Measurements from ENCODE around the gene UGT1A3. TPM values are rescaled to one million over a fixed set of nuclear protein-coding genes. Genes with fewer than 3 reads are reported as not detected.

The UGT1A3 gene
- total and polyA plus RNA-seq, 8 donors = not detected

GRCh38 chr2:233761040-233761769 is 32.4 kb downstream of the UGT1A3 start:
- no peaks in the 10 kb centered on the region for H3K4me1 ChIP-seq
- peaks cover 0 to 7% of the 10 kb centered on the region in 2 donors for H3K27me3 ChIP-seq
- no peak overlapping the region for H3K27ac ChIP-seq
- DNase-seq (no peak), ATAC-seq (no peak)
- H3K9me3 ChIP-seq = no peaks in the 10 kb centered on the region
- no peak overlapping the region for H3K4me3 ChIP-seq
- no peaks in the 10 kb centered on the region for H3K36me3 ChIP-seq
- no peak for TF ChIP-seq CTCF (IDR thresholded peaks at IDR 0.05)
- intact Hi-C loops (cut with DNase I) = no loop called here

GRCh38 chr2:233764264-233764663 is 35.4 kb downstream of the UGT1A3 start:
- no peak for TF ChIP-seq CTCF (IDR thresholded peaks at IDR 0.05)
- no peaks in the 10 kb centered on the region for H3K9me3 ChIP-seq
- H3K27me3 ChIP-seq = peaks cover 0 to 10% of the 10 kb centered on the region in 2 donors
- DNase-seq (no peak), ATAC-seq (no peak)
- H3K36me3 ChIP-seq = no peaks in the 10 kb centered on the region
- no peak overlapping the region for H3K4me3 ChIP-seq
- H3K4me1 ChIP-seq = no peaks in the 10 kb centered on the region
- intact Hi-C loops (cut with DNase I) = no loop called here
- H3K27ac ChIP-seq = no peak overlapping the region

GRCh38 chr2:233764761-233765160 is 35.9 kb downstream of the UGT1A3 start:
- Histone ChIP-seq H3K4me3 (no peak overlapping the region), H3K36me3 (no peaks in the 10 kb centered on the region), H3K4me1 (no peaks in the 10 kb centered on the region), H3K27me3 (peaks cover 0 to 10% of the 10 kb centered on the region in 2 donors), H3K27ac (no peak overlapping the region), H3K9me3 (no peaks in the 10 kb centered on the region)
- ATAC-seq (no peak), DNase-seq (no peak)
- intact Hi-C loops (cut with DNase I) = no loop called here
- no peak for TF ChIP-seq CTCF (IDR thresholded peaks at IDR 0.05)

- H3K27ac ChIP-seq = no peak overlapping the region
- no peaks in the 10 kb centered on the region for H3K4me1 ChIP-seq
- H3K4me3 ChIP-seq = no peak overlapping the region
- no peak for TF ChIP-seq CTCF (IDR thresholded peaks at IDR 0.05)
- intact Hi-C loops (cut with DNase I) = no loop called here
- DNase-seq (no peak), ATAC-seq (no peak)
- H3K36me3 ChIP-seq = no peaks in the 10 kb centered on the region
- no peaks in the 10 kb centered on the region for H3K9me3 ChIP-seq
- peaks cover 0 to 10% of the 10 kb centered on the region in 2 donors for H3K27me3 ChIP-seq
Measured at GRCh38 chr2:233766416-233766815, 37.6 kb downstream of the UGT1A3 start.

- H3K27ac ChIP-seq = no peak overlapping the region
- H3K4me3 ChIP-seq = no peak overlapping the region
- TF ChIP-seq CTCF (IDR thresholded peaks at IDR 0.05) = no peak
- no peaks in the 10 kb centered on the region for H3K36me3 ChIP-seq
- intact Hi-C loops (cut with DNase I) = no loop called here
- peaks cover 0 to 15% of the 10 kb centered on the region in 2 donors for H3K27me3 ChIP-seq
- DNase-seq (no peak), ATAC-seq (no peak)
- no peaks in the 10 kb centered on the region for H3K9me3 ChIP-seq
- no peaks in the 10 kb centered on the region for H3K4me1 ChIP-seq
Measured at GRCh38 chr2:233768076-233768475, 39.2 kb downstream of the UGT1A3 start.
